ENCODE data around the gene MLLT6.

DNA sequence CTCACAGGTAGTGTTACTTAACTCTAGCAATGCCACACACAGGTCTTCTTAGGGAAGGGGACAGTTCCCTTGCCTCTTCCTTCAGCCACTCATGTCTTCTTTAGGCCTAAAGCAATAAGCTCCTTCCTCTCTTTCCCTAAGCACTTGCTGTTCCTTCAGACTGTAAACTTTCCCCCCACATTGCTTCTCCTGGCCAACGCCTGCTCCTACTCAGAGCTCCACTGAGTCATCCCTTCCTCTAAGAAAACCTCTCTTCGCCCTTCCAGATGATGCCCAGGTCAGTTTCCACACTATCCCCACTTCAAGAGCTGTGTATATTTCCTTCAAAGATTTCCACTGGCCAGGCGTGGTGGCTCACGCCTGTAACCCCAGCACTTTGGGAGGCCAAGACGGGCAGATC, 17.8 kb upstream of the MLLT6 start:
- TF ChIP-seq, protein P1, sequence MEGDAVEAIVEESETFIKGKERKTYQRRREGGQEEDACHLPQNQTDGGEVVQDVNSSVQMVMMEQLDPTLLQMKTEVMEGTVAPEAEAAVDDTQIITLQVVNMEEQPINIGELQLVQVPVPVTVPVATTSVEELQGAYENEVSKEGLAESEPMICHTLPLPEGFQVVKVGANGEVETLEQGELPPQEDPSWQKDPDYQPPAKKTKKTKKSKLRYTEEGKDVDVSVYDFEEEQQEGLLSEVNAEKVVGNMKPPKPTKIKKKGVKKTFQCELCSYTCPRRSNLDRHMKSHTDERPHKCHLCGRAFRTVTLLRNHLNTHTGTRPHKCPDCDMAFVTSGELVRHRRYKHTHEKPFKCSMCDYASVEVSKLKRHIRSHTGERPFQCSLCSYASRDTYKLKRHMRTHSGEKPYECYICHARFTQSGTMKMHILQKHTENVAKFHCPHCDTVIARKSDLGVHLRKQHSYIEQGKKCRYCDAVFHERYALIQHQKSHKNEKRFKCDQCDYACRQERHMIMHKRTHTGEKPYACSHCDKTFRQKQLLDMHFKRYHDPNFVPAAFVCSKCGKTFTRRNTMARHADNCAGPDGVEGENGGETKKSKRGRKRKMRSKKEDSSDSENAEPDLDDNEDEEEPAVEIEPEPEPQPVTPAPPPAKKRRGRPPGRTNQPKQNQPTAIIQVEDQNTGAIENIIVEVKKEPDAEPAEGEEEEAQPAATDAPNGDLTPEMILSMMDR (IDR thresholded peaks at IDR 0.05): no peak
- TF ChIP-seq SMC3 (IDR thresholded peaks at IDR 0.05): no peak
- TF ChIP-seq, protein P2, sequence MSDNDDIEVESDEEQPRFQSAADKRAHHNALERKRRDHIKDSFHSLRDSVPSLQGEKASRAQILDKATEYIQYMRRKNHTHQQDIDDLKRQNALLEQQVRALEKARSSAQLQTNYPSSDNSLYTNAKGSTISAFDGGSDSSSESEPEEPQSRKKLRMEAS (IDR thresholded peaks at IDR 0.05): no peak
- no peak for TF ChIP-seq RCOR1 (IDR thresholded peaks at IDR 0.05; ENCODE audit: low read depth, low read length)
- TF ChIP-seq POLR2A (IDR thresholded peaks at IDR 0.05; ENCODE audit: low read length): no peak
- TF ChIP-seq NR3C1 (IDR thresholded peaks at IDR 0.05): no peak
- no peak for TF ChIP-seq RFX5 (IDR thresholded peaks at IDR 0.05)
- TF ChIP-seq CBX2 (IDR thresholded peaks at IDR 0.05; ENCODE audit: borderline replicate concordance, low read depth): no peak

All from A549 (cell line).